GM10266 (cell line): ENCODE data around the gene CHRNA1.

Source experiments
- DNase-seq: peaks from one replicate; pipeline ENCODE4 v3.0.0; 2012; ENCODE audit errors: extremely low spot score
- TF ChIP-seq, protein P1 (sequence below): IDR thresholded peaks from 2 replicates; pipeline ENCODE4 v1.5.1; 2012; ENCODE audit warnings: mild to moderate bottlenecking, low read depth; ENCODE audit not compliant: control insufficient read depth, insufficient read depth; ENCODE audit errors: missing control alignments

CHRNA1 gene

GRCh38 chr2:174764280-174765255 is at the start of gene CHRNA1:
Gene CHRNA1, minus strand, starts transcription at chr2:174764472. Its CDS starts 78 bp downstream, at chr2:174764394.
- TF ChIP-seq, protein P1, sequence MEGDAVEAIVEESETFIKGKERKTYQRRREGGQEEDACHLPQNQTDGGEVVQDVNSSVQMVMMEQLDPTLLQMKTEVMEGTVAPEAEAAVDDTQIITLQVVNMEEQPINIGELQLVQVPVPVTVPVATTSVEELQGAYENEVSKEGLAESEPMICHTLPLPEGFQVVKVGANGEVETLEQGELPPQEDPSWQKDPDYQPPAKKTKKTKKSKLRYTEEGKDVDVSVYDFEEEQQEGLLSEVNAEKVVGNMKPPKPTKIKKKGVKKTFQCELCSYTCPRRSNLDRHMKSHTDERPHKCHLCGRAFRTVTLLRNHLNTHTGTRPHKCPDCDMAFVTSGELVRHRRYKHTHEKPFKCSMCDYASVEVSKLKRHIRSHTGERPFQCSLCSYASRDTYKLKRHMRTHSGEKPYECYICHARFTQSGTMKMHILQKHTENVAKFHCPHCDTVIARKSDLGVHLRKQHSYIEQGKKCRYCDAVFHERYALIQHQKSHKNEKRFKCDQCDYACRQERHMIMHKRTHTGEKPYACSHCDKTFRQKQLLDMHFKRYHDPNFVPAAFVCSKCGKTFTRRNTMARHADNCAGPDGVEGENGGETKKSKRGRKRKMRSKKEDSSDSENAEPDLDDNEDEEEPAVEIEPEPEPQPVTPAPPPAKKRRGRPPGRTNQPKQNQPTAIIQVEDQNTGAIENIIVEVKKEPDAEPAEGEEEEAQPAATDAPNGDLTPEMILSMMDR: no peak
- no peak for DNase-seq

DNA sequence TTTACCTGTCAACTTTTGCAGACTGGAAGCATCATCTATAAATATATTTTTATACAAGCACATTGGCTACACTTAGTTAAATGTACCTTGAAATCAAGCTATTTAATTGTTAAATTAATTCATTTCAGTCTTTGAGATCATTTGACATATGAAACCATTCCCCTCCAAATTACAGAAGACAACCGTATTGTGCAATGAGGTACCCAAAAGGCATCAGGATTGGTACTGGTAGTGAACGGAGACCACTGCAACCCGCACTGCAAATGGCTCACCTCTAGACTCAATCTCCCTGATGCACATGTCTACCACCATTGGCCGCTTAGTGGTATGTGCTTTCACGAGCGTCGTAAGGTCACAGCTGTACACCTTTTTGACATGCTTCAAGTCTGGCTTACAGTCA is 47.8 kb upstream of the CHRNA1 start:
- TF ChIP-seq, protein P1: no peak
- DNase-seq: no peak

DNA sequence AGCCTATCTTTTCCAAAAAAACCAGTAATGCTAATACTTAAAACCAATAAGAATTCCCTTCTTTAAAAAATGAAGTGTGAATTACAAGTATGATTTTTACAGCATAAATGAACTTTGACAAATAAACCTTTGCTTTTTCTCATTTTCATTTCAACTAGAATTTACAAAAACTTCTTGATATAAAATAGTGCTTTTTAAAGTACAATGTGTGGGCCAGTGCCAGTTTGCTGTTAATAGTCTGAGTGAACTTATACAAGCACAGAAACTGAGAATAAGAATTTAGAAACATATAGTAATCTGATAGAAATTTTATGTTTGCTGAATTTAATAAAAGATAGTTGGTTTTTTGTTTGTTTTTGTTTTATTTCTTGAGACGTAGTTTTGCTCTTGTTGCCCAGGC is 43.7 kb upstream of the CHRNA1 start:
- TF ChIP-seq, protein P1: no peak
- no peak for DNase-seq

DNA sequence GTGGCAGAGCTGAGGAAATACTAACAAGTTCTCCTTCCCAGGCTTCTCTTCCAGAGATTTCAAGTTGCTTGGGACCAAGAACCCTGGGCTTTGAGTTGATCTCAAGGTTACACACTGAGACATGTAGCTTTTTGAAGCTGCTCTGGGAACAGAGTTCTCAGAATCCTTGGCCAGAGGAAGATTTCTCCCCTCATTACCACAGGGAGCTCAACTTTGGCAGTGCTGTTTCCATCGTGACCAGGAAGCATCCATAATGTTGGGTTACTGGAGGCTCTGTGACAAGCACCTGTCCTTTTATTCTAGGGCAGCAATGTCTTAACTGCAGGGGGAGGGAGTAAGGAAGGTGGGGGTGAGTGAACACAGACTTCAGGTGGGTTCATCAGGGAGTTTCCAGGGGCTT is 41.5 kb upstream of the CHRNA1 start:
- DNase-seq: no peak
- TF ChIP-seq, protein P1: no peak

GRCh38 chr2:174802459-174802858 is 38.2 kb upstream of the CHRNA1 start:
- DNase-seq: no peak
- TF ChIP-seq, protein P1: no peak

- TF ChIP-seq, protein P1: no peak
- DNase-seq: no peak
Observed at GRCh38 chr2:174800436-174801205, 36.3 kb upstream of the CHRNA1 start.

- DNase-seq: no peak
- TF ChIP-seq, protein P1: no peak
Observed at GRCh38 chr2:174798801-174799200, 34.5 kb upstream of the CHRNA1 start.
